HG02943 (cell line): Measurements from ENCODE around the gene ACAN.
A peak's percentile ranks its signal among the peaks of the same experiment; 100 is the strongest.
"Not testable (repeated sequence)": the region's sequence is repeated elsewhere in the genome, so short reads cannot be mapped to it uniquely, and the experiment has no call there.

Source experiments
- ATAC-seq: cut with Tn5 transposase; IDR thresholded peaks from one replicate; pipeline ENCODE4 v1.9.1; 2021; ENCODE audit warnings: mild to moderate bottlenecking, low read depth, moderate library complexity; ENCODE audit not compliant: unreplicated experiment

Gene ACAN

DNA sequence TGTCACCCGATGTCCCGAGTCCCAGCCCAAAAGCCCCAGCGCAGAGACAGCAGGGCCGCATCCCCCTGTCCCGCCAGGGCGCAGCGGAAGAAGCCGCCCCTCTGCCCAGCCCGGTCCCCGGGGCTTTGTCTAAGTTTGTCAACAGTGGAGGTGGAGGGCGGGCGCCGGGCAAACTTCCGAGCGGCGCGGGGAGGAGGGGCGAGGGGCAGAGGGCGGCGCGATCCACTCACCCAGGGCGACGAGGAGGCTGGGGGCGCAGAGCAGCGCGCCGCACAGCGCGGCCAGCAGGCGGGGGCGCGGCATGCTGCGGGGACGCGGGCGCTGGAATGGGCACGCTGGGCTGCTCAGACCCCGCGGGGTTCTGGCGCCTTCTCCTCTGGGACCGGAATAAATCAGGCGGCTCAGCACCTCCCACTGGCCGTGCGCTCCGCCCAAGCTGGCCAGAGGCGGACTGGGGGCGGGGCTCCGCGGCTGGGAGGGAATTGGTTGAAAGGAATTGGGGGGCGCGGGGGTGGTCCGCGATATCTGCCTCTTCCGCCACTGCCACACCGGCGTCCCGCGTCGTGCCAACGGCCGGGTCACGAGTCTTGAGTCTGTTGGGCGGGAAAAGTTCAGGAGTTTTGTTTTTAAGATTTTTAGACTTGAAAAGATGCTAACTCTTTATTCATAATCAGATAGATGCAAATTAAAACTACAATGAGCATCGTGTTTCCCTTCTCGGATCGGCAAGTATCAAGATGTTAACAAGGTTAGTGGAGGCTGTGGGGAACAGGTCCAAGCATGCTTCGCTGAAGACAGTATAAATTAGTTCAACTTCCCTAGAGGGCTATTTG is 110.0 kb downstream of the ACAN start, which contains the start of gene MFGE8:
TSS of gene MFGE8 (minus strand) at position 363 of the 833 bp plus-strand sequence. CDS start at position 303, 60 bp downstream.
- ATAC-seq = peak; percentile 81

- no peak for ATAC-seq
Measured at GRCh38 chr15:88913850-88914169, 110.6 kb downstream of the ACAN start.

- no peak for ATAC-seq
Measured at GRCh38 chr15:88915354-88915753, 112.1 kb downstream of the ACAN start.

- ATAC-seq = no peak
Measured at GRCh38 chr15:88917760-88918159, 114.5 kb downstream of the ACAN start.

DNA sequence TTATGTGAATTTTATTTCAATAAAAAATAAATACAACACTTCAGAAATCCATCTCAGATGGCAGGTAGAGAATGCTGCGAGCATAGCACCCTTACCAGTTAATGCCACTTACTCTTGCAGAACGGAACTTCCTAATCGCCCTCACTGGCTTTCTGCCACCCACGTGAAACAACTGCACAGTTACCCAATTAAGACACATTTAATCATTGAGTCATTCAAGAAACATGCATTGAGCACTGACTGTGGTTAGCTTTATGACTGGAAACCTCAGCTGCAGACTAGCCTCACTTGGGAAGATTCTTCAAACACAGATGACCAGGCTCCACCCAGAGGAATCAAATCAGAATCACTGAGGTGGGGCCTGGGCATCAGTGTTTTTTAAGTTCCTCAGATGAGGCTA is 115.5 kb downstream of the ACAN start:
- no peak for ATAC-seq

GRCh38 chr15:88920186-88920891 is 117.1 kb downstream of the ACAN start:
- no peak for ATAC-seq

DNA sequence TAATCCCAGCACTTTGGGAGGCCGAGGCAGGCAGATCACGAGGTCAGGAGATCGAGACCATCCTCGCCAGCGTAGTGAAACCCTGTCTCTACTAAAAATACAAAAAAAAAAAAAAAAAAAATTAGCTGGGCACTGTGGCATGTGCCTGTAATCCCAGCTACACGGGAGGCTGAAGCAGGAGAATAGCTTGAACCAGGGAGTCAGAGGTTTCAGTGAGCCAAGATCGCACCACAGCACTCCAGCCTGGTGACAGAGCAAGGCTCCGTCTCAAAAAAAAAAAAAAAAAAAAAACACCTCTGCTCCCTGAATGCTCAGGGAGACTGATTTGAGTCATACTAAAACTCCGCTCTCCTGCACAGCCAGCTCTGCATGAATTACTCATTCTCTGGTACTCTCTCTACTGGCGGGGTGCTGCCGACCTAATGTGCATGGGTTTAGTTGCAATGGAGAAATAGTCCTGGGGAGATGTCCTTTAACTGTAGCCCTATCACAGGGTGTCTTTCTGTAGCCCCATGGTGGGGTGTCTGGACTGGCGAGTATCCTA is 117.7 kb downstream of the ACAN start:
- ATAC-seq = not testable (repeated sequence)
